DND-41 (cell line): ENCODE results near the gene CDH12.
"Not testable (repeated sequence)": the region's sequence is repeated elsewhere in the genome, so short reads cannot be mapped to it uniquely, and the experiment has no call there.

Experiments
- ATAC-seq: fragments of 200-7000 bp; cut with Tn5 transposase; 3 replicates; pipeline ENCODE4 v1.9.1; 2021; ENCODE audit warnings: low read depth; ENCODE audit not compliant: insufficient read depth
- DNase-seq: peaks from one replicate; pipeline ENCODE4 v3.0.0-alpha.2; 2020
- H2AFZ ChIP-seq: 2 replicates; pipeline ENCODE4 v1.6.0; 2012; ENCODE audit warnings: low read depth, low read length
- H3K27ac ChIP-seq: 2 replicates; pipeline ENCODE4 v1.5.1; 2012; ENCODE audit warnings: low read length, inconsistent platforms
- H3K27me3 ChIP-seq: fragments of 200-600 bp; sonication (generic); 2 replicates; pipeline ENCODE4 v1.6.0; 2012; ENCODE audit warnings: low read length, mild to moderate bottlenecking, inconsistent platforms; ENCODE audit not compliant: insufficient read depth, poor library complexity
- H3K36me3 ChIP-seq: 2 replicates; pipeline ENCODE4 v1.5.1; 2012; ENCODE audit warnings: low read length, inconsistent platforms; ENCODE audit not compliant: insufficient read depth
- H3K4me1 ChIP-seq: 2 replicates; pipeline ENCODE4 v1.5.1; 2012; ENCODE audit warnings: mild to moderate bottlenecking, low read length; ENCODE audit not compliant: insufficient read depth
- H3K4me2 ChIP-seq: 2 replicates; pipeline ENCODE4 v1.6.0; 2012; ENCODE audit warnings: mild to moderate bottlenecking, moderate library complexity, low read length, inconsistent platforms; ENCODE audit not compliant: insufficient read depth
- H3K4me3 ChIP-seq, 2 experiments: fragments of 200-600 bp in 1 of 2; shearing (Covaris generic) in 1 of 2; 2 replicates each; pipeline ENCODE4 v1.5.1; 2012 to 2016; ENCODE audit warnings: inconsistent platforms in 2 of 2, low read length in 2 of 2, mild to moderate bottlenecking in 2 of 2, low read depth in 1 of 2, moderate library complexity in 1 of 2
- H3K79me2 ChIP-seq: 2 replicates; pipeline ENCODE4 v1.6.0; 2012; ENCODE audit warnings: low read length, inconsistent platforms; ENCODE audit not compliant: insufficient read depth
- H3K9ac ChIP-seq: 2 replicates; pipeline ENCODE4 v1.6.0; 2012; ENCODE audit warnings: low read depth, mild to moderate bottlenecking, inconsistent platforms, low read length, moderate library complexity
- H3K9me3 ChIP-seq: 2 replicates; pipeline ENCODE4 v1.5.1; 2012; ENCODE audit warnings: low read length, moderate library complexity, mild to moderate bottlenecking, inconsistent platforms; ENCODE audit not compliant: insufficient read depth, severe bottlenecking
- H4K20me1 ChIP-seq: 2 replicates; pipeline ENCODE4 v1.6.0; 2012; ENCODE audit warnings: low read length; ENCODE audit not compliant: insufficient read depth
- CTCF ChIP-seq: IDR thresholded peaks from 2 replicates; pipeline ENCODE4 v1.5.1; 2012; ENCODE audit warnings: borderline replicate concordance, low read length, moderate library complexity, mild to moderate bottlenecking; ENCODE audit not compliant: poor library complexity, severe bottlenecking; ENCODE audit errors: extremely low read depth
- EZH2 ChIP-seq: IDR thresholded peaks from 3 replicates; pipeline ENCODE4 v1.6.1; 2012; ENCODE audit warnings: borderline replicate concordance, low read depth, mild to moderate bottlenecking, moderate library complexity, low read length, inconsistent platforms; ENCODE audit not compliant: severe bottlenecking

The CDH12 gene

GRCh38 chr5:22787398-22787797, 65.7 kb downstream of the CDH12 start:
- no peak for ATAC-seq
- H4K20me1 ChIP-seq = no peaks in the 10 kb centered on the region
- no peak for DNase-seq
- no peaks in the 10 kb centered on the region for H3K27me3 ChIP-seq
- no peaks in the 10 kb centered on the region for H3K36me3 ChIP-seq
- H3K9ac ChIP-seq = no peak overlapping the region
- H3K9me3 ChIP-seq = no peaks in the 10 kb centered on the region
- no peak overlapping the region for H3K27ac ChIP-seq
- no peak overlapping the region for H2AFZ ChIP-seq
- no peak overlapping the region for H3K4me3 ChIP-seq
- TF ChIP-seq EZH2 (no peak), CTCF (no peak)
- no peaks in the 10 kb centered on the region for H3K79me2 ChIP-seq
- H3K4me1 ChIP-seq = no peaks in the 10 kb centered on the region
- no peak overlapping the region for H3K4me2 ChIP-seq

GRCh38 chr5:22780756-22781155, 72.4 kb downstream of the CDH12 start:
- TF ChIP-seq CTCF = no peak
- no peak for TF ChIP-seq EZH2
- Histone ChIP-seq H3K9me3 (no peaks in the 10 kb centered on the region), H3K27me3 (no peaks in the 10 kb centered on the region), H3K36me3 (no peaks in the 10 kb centered on the region), H3K4me1 (no peaks in the 10 kb centered on the region), H3K4me2 (no peak overlapping the region), H3K27ac (no peak overlapping the region), H2AFZ (no peak overlapping the region), H3K79me2 (no peaks in the 10 kb centered on the region), H4K20me1 (no peaks in the 10 kb centered on the region), H3K9ac (no peak overlapping the region), H3K4me3 (no peak overlapping the region)
- no peak for DNase-seq
- no peak for ATAC-seq

GRCh38 chr5:22779499-22779898, 73.6 kb downstream of the CDH12 start:
- Histone ChIP-seq H3K27ac (no peak overlapping the region), H3K9me3 (no peaks in the 10 kb centered on the region), H3K36me3 (no peaks in the 10 kb centered on the region), H3K79me2 (no peaks in the 10 kb centered on the region), H3K9ac (no peak overlapping the region), H3K4me3 (no peak overlapping the region), H3K4me1 (no peaks in the 10 kb centered on the region), H3K4me2 (no peak overlapping the region), H4K20me1 (no peaks in the 10 kb centered on the region), H2AFZ (no peak overlapping the region), H3K27me3 (no peaks in the 10 kb centered on the region)
- ATAC-seq (no peak), DNase-seq (no peak)
- no peak for TF ChIP-seq CTCF
- no peak for TF ChIP-seq EZH2

GRCh38 chr5:22776285-22776684, 76.9 kb downstream of the CDH12 start:
- no peaks in the 10 kb centered on the region for H4K20me1 ChIP-seq
- no peak for DNase-seq
- ATAC-seq = no peak
- no peak overlapping the region for H2AFZ ChIP-seq
- H3K9ac ChIP-seq = no peak overlapping the region
- H3K27ac ChIP-seq = no peak overlapping the region
- H3K27me3 ChIP-seq = no peaks in the 10 kb centered on the region
- no peaks in the 10 kb centered on the region for H3K4me1 ChIP-seq
- H3K9me3 ChIP-seq = no peaks in the 10 kb centered on the region
- no peak overlapping the region for H3K4me2 ChIP-seq
- no peaks in the 10 kb centered on the region for H3K36me3 ChIP-seq
- H3K79me2 ChIP-seq = no peaks in the 10 kb centered on the region
- TF ChIP-seq CTCF (no peak), EZH2 (no peak)
- H3K4me3 ChIP-seq = no peak overlapping the region

GRCh38 chr5:22774214-22774613, 78.9 kb downstream of the CDH12 start:
- H3K4me2 ChIP-seq, ATAC-seq, H3K9ac ChIP-seq, H3K27me3 ChIP-seq, H3K4me3 ChIP-seq, H3K27ac ChIP-seq, H3K9me3 ChIP-seq, H4K20me1 ChIP-seq, H3K79me2 ChIP-seq, H3K36me3 ChIP-seq, H3K4me1 ChIP-seq, H2AFZ ChIP-seq, DNase-seq: not testable (repeated sequence)
